Gastroesophageal sphincter (tissue), 4 donors: ENCODE data around the gene DNAJC5G. TPM values are rescaled to one million over a fixed set of nuclear protein-coding genes. Genes with fewer than 3 reads are reported as not detected.
"Not testable (repeated sequence)": the region's sequence is repeated elsewhere in the genome, so short reads cannot be mapped to it uniquely, and the experiment has no call there.

Experiments used
- ATAC-seq: fragments of 150-250 bp; one replicate; pipeline ENCODE4 v1.9.1; 2016; ENCODE audit warnings: mild to moderate bottlenecking, moderate library complexity
- H3K27ac ChIP-seq, 4 donors: fragments of 200-600 bp; sonication (generic) in 3 of 4; 1 replicate in 3 of 4; 2 replicates in 1 of 4; pipeline ENCODE4 v1.5.1; 2016 to 2019
- H3K27me3 ChIP-seq: fragments of 200-600 bp; sonication (generic); one replicate; pipeline ENCODE4 v1.5.1; 2019
- H3K36me3 ChIP-seq, 2 donors: fragments of 200-600 bp; sonication (generic); one replicate each; pipeline ENCODE4 v1.5.1; 2019; ENCODE audit warnings: control low read depth in 1 of 2
- H3K4me1 ChIP-seq, 3 donors: fragments of 200-600 bp; sonication (generic); 1 replicate in 2 of 3; 2 replicates in 1 of 3; pipeline ENCODE4 v1.5.1; 2016 to 2019; ENCODE audit warnings: control low read depth in 2 of 3
- H3K4me3 ChIP-seq, 2 donors: fragments of 200-600 bp; sonication (generic); one replicate each; pipeline ENCODE4 v1.5.1; 2019; ENCODE audit warnings: mild to moderate bottlenecking in 1 of 2, moderate library complexity in 1 of 2
- H3K9me3 ChIP-seq, 3 donors: fragments of 200-600 bp; sonication (generic); one replicate each; pipeline ENCODE4 v1.5.1; 2017 to 2019; ENCODE audit warnings: control low read depth in 2 of 3
- CTCF ChIP-seq, 4 experiments: fragments of 200-600 bp in 2 of 4; fragments of 450-650 bp in 2 of 4; sonication (generic) in 1 of 4; IDR thresholded peaks; one replicate each; pipeline ENCODE4 v1.5.1; 2017 to 2019; ENCODE audit warnings: antibody characterized with exemption in 4 of 4, mild to moderate bottlenecking in 2 of 4, moderate library complexity in 2 of 4
- EP300 ChIP-seq: sonication (generic); formaldehyde crosslinking; IDR thresholded peaks from one replicate; pipeline ENCODE4 v1.6.1; 2017; ENCODE audit warnings: antibody characterized with exemption, mild to moderate bottlenecking
- POLR2A ChIP-seq, 2 donors: fragments of 450-650 bp; IDR thresholded peaks; one replicate each; pipeline ENCODE4 v1.6.1; 2017; ENCODE audit warnings: antibody characterized with exemption in 2 of 2, mild to moderate bottlenecking in 2 of 2, moderate library complexity in 1 of 2
- POLR2AphosphoS5 ChIP-seq: sonication (generic); formaldehyde crosslinking; IDR thresholded peaks from one replicate; pipeline ENCODE4 v1.6.1; 2017; ENCODE audit warnings: antibody characterized with exemption
- WGBS, 2 donors: methylation state at CpG; one replicate each; pipeline ENCODE4 v1.1.5; 2018; ENCODE audit warnings: low coverage in 1 of 2; 5-methylcytosine and 5-hydroxymethylcytosine counted together
- total RNA-seq, 4 donors: library from RNA; depleted of rRNA; stranded (reverse); fragments of >200 nt; gene quantifications; one replicate each; pipeline ENCODE4 v1.1.0, GENCODE V29; 2016

Gene DNAJC5G
- total RNA-seq, 4 donors from 2014 or later = not detected

- H3K36me3 ChIP-seq = no peaks in the 10 kb centered on the region
- H3K27ac ChIP-seq = no peak overlapping the region
- ATAC-seq = no peak
- no peaks in the 10 kb centered on the region for H3K9me3 ChIP-seq
- no peaks in the 10 kb centered on the region for H3K4me1 ChIP-seq
- TF ChIP-seq POLR2AphosphoS5 (no peak), EP300 (no peak), POLR2A (IDR thresholded peaks at IDR 0.05) (no peak), CTCF (IDR thresholded peaks at IDR 0.05) (no peak)
- no peak overlapping the region for H3K4me3 ChIP-seq
- H3K27me3 ChIP-seq = peaks cover 43% of the 10 kb centered on the region
- 63% methylated on average over 3 of the region's 3 CpGs; no CpG with 5 or more reads in 1 of the 2 donors for WGBS, 2 donors
These were observed 22.0 kb downstream of the DNAJC5G start for GRCh38 chr2:27297195-27297594.

- whole genome bisulfite sequencing, 2 donors = 60 to 69% methylated on average over 2 to 4 of the region's 18 CpGs
- TF ChIP-seq CTCF (IDR thresholded peaks at IDR 0.05) = no peak
- TF ChIP-seq POLR2AphosphoS5 = no peak
- Histone ChIP-seq H3K36me3 (no peaks in the 10 kb centered on the region), H3K9me3 (no peaks in the 10 kb centered on the region), H3K27ac (no peak overlapping the region), H3K27me3 (peaks cover 37% of the 10 kb centered on the region), H3K4me1 (peaks cover 0 to 6% (median 0%) of the 10 kb centered on the region in 3 donors), H3K4me3 (no peak overlapping the region)
- no peak for ATAC-seq
These were observed 23.3 kb downstream of the DNAJC5G start for GRCh38 chr2:27298391-27299080.

- 86 to 90% methylated on average over 4 of the region's 4 CpGs for WGBS, 2 donors
- ATAC-seq, H3K4me3 ChIP-seq, H3K27ac ChIP-seq, H3K4me1 ChIP-seq, H3K36me3 ChIP-seq, H3K9me3 ChIP-seq: not testable (repeated sequence)
- peaks cover 56% of the 10 kb centered on the region for H3K27me3 ChIP-seq
These were observed 25.4 kb downstream of the DNAJC5G start for GRCh38 chr2:27300606-27301005.

GRCh38 chr2:27303093-27304025, 28.1 kb downstream of the DNAJC5G start:
- H3K27me3 ChIP-seq = peaks cover 64% of the 10 kb centered on the region
- 19 to 31% methylated on average over 11 to 20 of the region's 25 CpGs for WGBS, 2 donors
- no peaks in the 10 kb centered on the region for H3K9me3 ChIP-seq
- peak; percentile 67 for ATAC-seq
- no peak for TF ChIP-seq POLR2A (IDR thresholded peaks at IDR 0.05)
- no peak for TF ChIP-seq POLR2AphosphoS5
- TF ChIP-seq CTCF (IDR thresholded peaks at IDR 0.05) = peak in 3 of 4 experiments; percentile 84 to 87 (median 85)
- no peak for TF ChIP-seq EP300
- peaks cover 0 to 5% of the 10 kb centered on the region in 2 donors for H3K36me3 ChIP-seq
- peak overlapping the region in 1 of 4 donors; percentile 22 for H3K27ac ChIP-seq
- H3K4me1 ChIP-seq = peaks cover 0 to 29% (median 15%) of the 10 kb centered on the region in 3 donors
- peak overlapping the region; percentile 11 to 37 for H3K4me3 ChIP-seq

- no peak overlapping the region for H3K4me3 ChIP-seq
- TF ChIP-seq EP300 = no peak
- TF ChIP-seq POLR2AphosphoS5 = no peak
- no peak for TF ChIP-seq CTCF (IDR thresholded peaks at IDR 0.05)
- TF ChIP-seq POLR2A (IDR thresholded peaks at IDR 0.05) = no peak
- H3K27me3 ChIP-seq = peaks cover 66% of the 10 kb centered on the region
- 71 to 85% methylated on average over 2 to 7 of the region's 13 CpGs for WGBS, 2 donors
- H3K4me1 ChIP-seq = peaks cover 0 to 32% (median 15%) of the 10 kb centered on the region in 3 donors
- peaks cover 0 to 18% of the 10 kb centered on the region in 2 donors for H3K36me3 ChIP-seq
- no peaks in the 10 kb centered on the region for H3K9me3 ChIP-seq
- no peak for ATAC-seq
- H3K27ac ChIP-seq = no peak overlapping the region
These were observed 29.4 kb downstream of the DNAJC5G start for GRCh38 chr2:27304488-27305240.
